H9 (cell line): ENCODE measurements around the gene PYHIN1. TPM values are rescaled to one million over a fixed set of nuclear protein-coding genes. Genes with fewer than 3 reads are reported as not detected.

Experiments used
- DNase-seq: peaks from one replicate; pipeline ENCODE4 v3.0.0-alpha.2; 2017
- H2AFZ ChIP-seq: one replicate; pipeline ENCODE4 v1.6.1; 2013; ENCODE audit warnings: mild to moderate bottlenecking, low read length, control low read depth, moderate library complexity
- H2AK5ac ChIP-seq: 2 replicates; pipeline ENCODE4 v1.6.1; 2013; ENCODE audit warnings: low read length, control low read depth, mixed read lengths; ENCODE audit not compliant: insufficient read length
- H2BK120ac ChIP-seq: one replicate; pipeline ENCODE4 v1.6.1; 2013; ENCODE audit warnings: low read depth, mild to moderate bottlenecking, low read length, control low read depth, inconsistent platforms; ENCODE audit not compliant: poor library complexity, severe bottlenecking
- H2BK12ac ChIP-seq: 2 replicates; pipeline ENCODE4 v1.6.1; 2013; ENCODE audit warnings: low read length, control low read depth, mixed read lengths, low read depth; ENCODE audit not compliant: insufficient read length
- H2BK15ac ChIP-seq: 2 replicates; pipeline ENCODE4 v1.6.1; 2013; ENCODE audit warnings: low read depth, low read length, control low read depth
- H2BK20ac ChIP-seq: one replicate; pipeline ENCODE4 v1.6.1; 2013; ENCODE audit warnings: low read depth, mild to moderate bottlenecking, low read length, control low read depth, inconsistent platforms; ENCODE audit not compliant: poor library complexity, severe bottlenecking
- H2BK5ac ChIP-seq: 2 replicates; pipeline ENCODE4 v1.6.1; 2013; ENCODE audit warnings: low read length, control low read depth, mixed read lengths; ENCODE audit not compliant: insufficient read length
- H3K14ac ChIP-seq: 2 replicates; pipeline ENCODE4 v1.6.1; 2013; ENCODE audit warnings: low read length, control low read depth; ENCODE audit not compliant: insufficient read depth
- H3K18ac ChIP-seq: 2 replicates; pipeline ENCODE4 v1.6.1; 2013; ENCODE audit warnings: low read depth, mild to moderate bottlenecking, mixed read lengths, low read length, control low read depth; ENCODE audit not compliant: insufficient read length
- H3K23ac ChIP-seq: 2 replicates; pipeline ENCODE4 v1.6.1; 2013; ENCODE audit warnings: low read length, control low read depth, mixed read lengths, low read depth; ENCODE audit not compliant: insufficient read length
- H3K23me2 ChIP-seq: 2 replicates; pipeline ENCODE4 v1.6.1; 2013; ENCODE audit warnings: low read depth, mild to moderate bottlenecking, mixed read lengths, low read length, control low read depth; ENCODE audit not compliant: insufficient read length, poor library complexity, severe bottlenecking
- H3K27ac ChIP-seq: 2 replicates; pipeline ENCODE4 v1.5.1; 2013; ENCODE audit warnings: low read length, control low read depth, mixed read lengths, low read depth; ENCODE audit not compliant: insufficient read length
- H3K27me3 ChIP-seq: 2 replicates; pipeline ENCODE4 v1.6.1; 2013; ENCODE audit warnings: low read length, control low read depth, inconsistent platforms; ENCODE audit not compliant: insufficient read depth
- H3K4ac ChIP-seq: 2 replicates; pipeline ENCODE4 v1.6.1; 2013; ENCODE audit warnings: low read depth, mild to moderate bottlenecking, control low read depth, inconsistent platforms, low read length, moderate library complexity
- H3K4me1 ChIP-seq: 2 replicates; pipeline ENCODE4 v1.6.1; 2013; ENCODE audit warnings: low read length, control low read depth, inconsistent platforms; ENCODE audit not compliant: insufficient read depth
- H3K4me2 ChIP-seq: 2 replicates; pipeline ENCODE4 v1.6.1; 2013; ENCODE audit warnings: low read length, control low read depth, mixed read lengths; ENCODE audit not compliant: insufficient read length, insufficient read depth
- H3K56ac ChIP-seq: 2 replicates; pipeline ENCODE4 v1.6.1; 2013; ENCODE audit warnings: low read depth, mild to moderate bottlenecking, mixed read lengths, low read length, control low read depth; ENCODE audit not compliant: insufficient read length
- H3K79me1 ChIP-seq: 2 replicates; pipeline ENCODE4 v1.6.1; 2013; ENCODE audit warnings: low read depth, mild to moderate bottlenecking, moderate library complexity, low read length, control low read depth, inconsistent platforms; ENCODE audit not compliant: insufficient read depth, poor library complexity, severe bottlenecking
- H3K79me2 ChIP-seq: 2 replicates; pipeline ENCODE4 v1.6.1; 2013; ENCODE audit warnings: low read length, control low read depth, inconsistent platforms; ENCODE audit not compliant: insufficient read depth
- H3K9ac ChIP-seq: 2 replicates; pipeline ENCODE4 v1.6.1; 2013; ENCODE audit warnings: low read length, control low read depth, mixed read lengths; ENCODE audit not compliant: insufficient read length; ENCODE audit errors: extremely low read depth
- H3K9me3 ChIP-seq: one replicate; pipeline ENCODE4 v1.6.1; 2013; ENCODE audit warnings: low read depth, low read length, inconsistent platforms; ENCODE audit not compliant: control insufficient read depth
- H3T11ph ChIP-seq: one replicate; pipeline ENCODE4 v1.6.1; 2013; ENCODE audit warnings: mild to moderate bottlenecking, low read length, control low read depth, inconsistent platforms
- H4K20me1 ChIP-seq: one replicate; pipeline ENCODE4 v1.6.1; 2013; ENCODE audit not compliant: control insufficient read depth, insufficient read length, insufficient read depth
- H4K5ac ChIP-seq: 2 replicates; pipeline ENCODE4 v1.6.1; 2013; ENCODE audit warnings: low read depth, mild to moderate bottlenecking, mixed read lengths, low read length, control low read depth; ENCODE audit not compliant: insufficient read length
- H4K8ac ChIP-seq: replicated peaks from 2 replicates; pipeline ENCODE4 v1.6.1; 2013; ENCODE audit warnings: low read length, control low read depth, mixed read lengths, low read depth; ENCODE audit not compliant: insufficient read length
- H4K91ac ChIP-seq: 2 replicates; pipeline ENCODE4 v1.6.1; 2013; ENCODE audit warnings: low read depth, mild to moderate bottlenecking, moderate library complexity, mixed read lengths, low read length, control low read depth; ENCODE audit not compliant: insufficient read length
- H3K27ac Mint-ChIP-seq, 3 experiments: 2 replicates in 2 of 3; 3 replicates in 1 of 3; pipeline ENCODE4 v1.8.0; 2020 to 2021; ENCODE audit warnings: mixed read lengths in 3 of 3, mild to moderate bottlenecking in 1 of 3, moderate library complexity in 1 of 3
- H3K27me3 Mint-ChIP-seq: 2 replicates; pipeline ENCODE4 v1.8.0; 2021; ENCODE audit warnings: low read depth, mild to moderate bottlenecking, moderate library complexity, mixed read lengths
- H3K36me3 Mint-ChIP-seq, 3 experiments: 2 replicates in 2 of 3; 3 replicates in 1 of 3; pipeline ENCODE4 v1.8.0; 2020 to 2021; ENCODE audit warnings: low read depth in 3 of 3, mixed read lengths in 3 of 3; ENCODE audit not compliant: insufficient read depth in 1 of 3
- H3K4me1 Mint-ChIP-seq, 2 experiments: 2 replicates each; pipeline ENCODE4 v1.8.0; 2020; ENCODE audit warnings: mixed read lengths in 2 of 2
- H3K4me3 Mint-ChIP-seq, 2 experiments: 2 replicates in 1 of 2; 3 replicates in 1 of 2; pipeline ENCODE4 v1.8.0; 2020 to 2021; ENCODE audit warnings: mild to moderate bottlenecking in 2 of 2, mixed read lengths in 2 of 2, moderate library complexity in 1 of 2
- H3K9me3 Mint-ChIP-seq, 2 experiments: 2 replicates in 1 of 2; 3 replicates in 1 of 2; pipeline ENCODE4 v1.8.0; 2020; ENCODE audit warnings: mild to moderate bottlenecking in 2 of 2, mixed read lengths in 2 of 2, moderate library complexity in 1 of 2
- CTCF ChIP-seq: fragments of 200-600 bp; sonication (generic); conservative IDR thresholded peaks from 3 replicates; pipeline ENCODE4 v1.8.0; 2021; ENCODE audit warnings: antibody characterized with exemption, mild to moderate bottlenecking
- total RNA-seq: library from RNA; stranded (reverse); gene quantifications from 2 replicates; pipeline ENCODE4 v1.2.1, GENCODE V29; 2021

The PYHIN1 gene
- total RNA-seq, 1 experiment from 2014 or later = not detected

- no peak overlapping the region for H3K4me3 Mint-ChIP-seq
- no peaks in the 10 kb centered on the region for H3K9me3 Mint-ChIP-seq
Measured at GRCh38 chr1:159007726-159008125, 76.4 kb downstream of the PYHIN1 start.

More at GRCh38 chr1:159007726-159008125, 76.4 kb downstream of the PYHIN1 start:
- Histone ChIP-seq H4K91ac (no peak overlapping the region), H3K9ac (no peak overlapping the region), H4K8ac (no peak overlapping the region), H3K27ac (no peak overlapping the region), H2BK15ac (no peak overlapping the region), H3K4ac (no peak overlapping the region), H3K9me3 (no peaks in the 10 kb centered on the region), H4K5ac (no peak overlapping the region), H3K14ac (no peak overlapping the region), H3K4me2 (no peak overlapping the region), H2BK5ac (no peak overlapping the region), H2BK20ac (no peak overlapping the region), H2AFZ (no peak overlapping the region), H3K79me2 (no peaks in the 10 kb centered on the region), H3K18ac (no peak overlapping the region), H2AK5ac (no peak overlapping the region), H4K20me1 (no peaks in the 10 kb centered on the region), H3K23me2 (peaks cover 7% of the 10 kb centered on the region), H3K4me1 (peaks cover 9% of the 10 kb centered on the region; the same call in 1 of the 2 replicates), H3K27me3 (peaks cover 19% of the 10 kb centered on the region; the same call in 1 of the 2 replicates), H2BK120ac (no peak overlapping the region), H3K56ac (no peak overlapping the region), H2BK12ac (no peak overlapping the region), H3K23ac (no peak overlapping the region), H3K79me1 (no peaks in the 10 kb centered on the region), H3T11ph (no peak overlapping the region)
- no peak for DNase-seq
- H3K4me1 Mint-ChIP-seq = peaks cover 56 to 63% of the 10 kb centered on the region in 2 experiments
- H3K36me3 Mint-ChIP-seq = no peaks in the 10 kb centered on the region
- no peak for TF ChIP-seq CTCF
- H3K27ac Mint-ChIP-seq = peak overlapping the region in 1 of 3 experiments; percentile 64; a peak in 1 of 7 replicates
- H3K27me3 Mint-ChIP-seq = peaks cover 14% of the 10 kb centered on the region
